HepG2 (cell line): ENCODE measurements around the gene ERCC5. TPM values are rescaled to one million over a fixed set of nuclear protein-coding genes. Genes with fewer than 3 reads are reported as not detected.

Experiments
- ATF5 ChIP-seq: sonication (generic); formaldehyde crosslinking; IDR thresholded peaks from 2 replicates; pipeline ENCODE4 v1.4.0; 2020; ENCODE audit warnings: mild to moderate bottlenecking, low read depth, missing genetic modification reagents
- E2F1 ChIP-seq: sonication (generic); formaldehyde crosslinking; IDR thresholded peaks from 2 replicates; pipeline ENCODE4 v1.5.0; 2020; ENCODE audit warnings: missing genetic modification reagents
- FOXO4 ChIP-seq: sonication (generic); formaldehyde crosslinking; conservative IDR thresholded peaks from 2 replicates; pipeline ENCODE4 v1.8.1; 2023; ENCODE audit warnings: missing genetic modification reagents
- HINFP ChIP-seq: sonication (generic); formaldehyde crosslinking; IDR thresholded peaks from 2 replicates; pipeline ENCODE4 v1.4.0; 2020; ENCODE audit warnings: low read depth, mild to moderate bottlenecking, missing genetic modification reagents
- HMGXB4 ChIP-seq, 2 experiments: sonication (generic) in 1 of 2; formaldehyde crosslinking in 1 of 2; IDR thresholded peaks; 2 replicates each; pipeline versions ENCODE4 v1.4.0 to v1.6.1; 2018 to 2020; ENCODE audit warnings: missing genetic modification reagents in 2 of 2, borderline replicate concordance in 1 of 2, low read depth in 1 of 2, mild to moderate bottlenecking in 1 of 2, missing biosample characterization in 1 of 2
- NFE2L1 ChIP-seq: sonication (generic); formaldehyde crosslinking; IDR thresholded peaks from 2 replicates; pipeline ENCODE4 v1.4.0; 2020; ENCODE audit warnings: missing genetic modification reagents, mild to moderate bottlenecking, borderline replicate concordance
- SNRNP70 ChIP-seq: fragments of 200-400 bp; formaldehyde crosslinking; IDR thresholded peaks from 2 replicates; pipeline ENCODE4 v1.6.1; 2017; ENCODE audit warnings: mild to moderate bottlenecking, low read depth, low read length, moderate library complexity
- TBX2 ChIP-seq: sonication (generic); formaldehyde crosslinking; IDR thresholded peaks from 2 replicates; pipeline ENCODE4 v1.5.0; 2020; ENCODE audit warnings: missing genetic modification reagents, mild to moderate bottlenecking, borderline replicate concordance
- TRIM24 ChIP-seq: sonication (generic); formaldehyde crosslinking; IDR thresholded peaks from 2 replicates; pipeline ENCODE4 v1.8.0; 2022; ENCODE audit warnings: mild to moderate bottlenecking, missing genetic modification reagents
- ZBTB49 ChIP-seq: sonication (generic); formaldehyde crosslinking; IDR thresholded peaks from 2 replicates; pipeline ENCODE4 v1.4.0; 2020; ENCODE audit warnings: missing genetic modification reagents, borderline replicate concordance
- ZBTB8A ChIP-seq: sonication (generic); formaldehyde crosslinking; IDR thresholded peaks from 2 replicates; pipeline ENCODE4 v1.4.0; 2020; ENCODE audit warnings: mild to moderate bottlenecking, low read depth, missing genetic modification reagents, borderline replicate concordance
- ZFP36 ChIP-seq: fragments of 150-350 bp; IDR thresholded peaks from 2 replicates; pipeline ENCODE4 v1.6.1; 2018; ENCODE audit warnings: borderline replicate concordance, low read length, low read depth; ENCODE audit not compliant: partially characterized antibody
- ZMYM2 ChIP-seq: sonication (generic); formaldehyde crosslinking; IDR thresholded peaks from 2 replicates; pipeline ENCODE4 v1.8.0; 2022; ENCODE audit warnings: mild to moderate bottlenecking, missing genetic modification reagents
- ZNF768 ChIP-seq: sonication (generic); formaldehyde crosslinking; IDR thresholded peaks from 2 replicates; pipeline ENCODE4 v1.4.0; 2020; ENCODE audit warnings: missing genetic modification reagents
- ZNF784 ChIP-seq: sonication (generic); formaldehyde crosslinking; IDR thresholded peaks from 2 replicates; pipeline ENCODE4 v1.5.1; 2020; ENCODE audit warnings: missing genetic modification reagents, mild to moderate bottlenecking, borderline replicate concordance
- polyA plus RNA-seq, 8 experiments: library from polyadenylated mRNA; depleted of rRNA in 3 of 8; stranded (reverse) in 7 of 8; unstranded in 1 of 8; fragments of >200 nt; fragmentation: Illumina TruSeq in 4 of 8; extraction: Trizol in 4 of 8; gene quantifications; 2 replicates each; pipeline versions ENCODE4 v1.2.1 to v1.2.3, GENCODE V29; 2011 to 2016; ENCODE audit warnings: low read depth in 4 of 8, missing spikeins in 1 of 8, mixed read lengths in 1 of 8; ENCODE audit not compliant: insufficient read depth in 1 of 8
- total RNA-seq, 5 experiments: library from RNA; depleted of rRNA; stranded (reverse); fragments of >200 nt; fragmentation: Illumina TruSeq; extraction: Trizol; gene quantifications; 2 replicates each; pipeline ENCODE4 v1.2.3, GENCODE V29; 2016; ENCODE audit warnings: low read depth in 1 of 5

The ERCC5 gene
- total and polyA plus RNA-seq, 2 of the 13 experiments (the other 11 are each of a cell fraction or from before 2014, with no cell fraction given) = 12.9 to 35.5 TPM

- TF ChIP-seq ATF5 (CRISPR knock-in tag) (no peak), HINFP (CRISPR knock-in tag) (no peak; the same call in 1 of the 2 replicates), NFE2L1 (CRISPR knock-in tag) (no peak), ZNF768 (CRISPR knock-in tag) (no peak), HMGXB4 (CRISPR knock-in tag; IDR thresholded peaks at IDR 0.05; ENCODE audit: borderline replicate concordance in 1 of 2, low read depth in 1 of 2) (peak; percentile 62 to 79; a peak in 3 of 4 replicates), ZBTB49 (CRISPR knock-in tag) (no peak), SNRNP70 (no peak), ZMYM2 (CRISPR knock-in tag) (0 out of 2 replicates have a peak, but pooled peaks have one; percentile 25), TBX2 (CRISPR knock-in tag) (peak; percentile 86), ZFP36 (no peak), E2F1 (CRISPR knock-in tag) (no peak), FOXO4 (CRISPR knock-in tag) (no peak), TRIM24 (CRISPR knock-in tag) (no peak), ZBTB8A (CRISPR knock-in tag) (0 out of 2 replicates have a peak, but pooled peaks have one; percentile 40), ZNF784 (CRISPR knock-in tag) (no peak)
Observed at GRCh38 chr13:102798581-102799425, 47.0 kb upstream of the ERCC5 start, which contains the start of the genes BIVM and POGLUT2 (continued).
